HUES64 (cell line): ENCODE data around the gene OR52W1.

ENCODE experiments used
- H3K27ac ChIP-seq: 2 replicates; pipeline ENCODE4 v1.7.0; 2013; ENCODE audit warnings: low read depth, low read length, inconsistent platforms
- H3K27me3 ChIP-seq: 2 replicates; pipeline ENCODE4 v1.6.1; 2013; ENCODE audit warnings: mild to moderate bottlenecking, low read length; ENCODE audit not compliant: insufficient read depth
- H3K36me3 ChIP-seq: 2 replicates; pipeline ENCODE4 v1.6.1; 2013; ENCODE audit warnings: mild to moderate bottlenecking, low read length; ENCODE audit not compliant: insufficient read depth
- H3K4me1 ChIP-seq: 2 replicates; pipeline ENCODE4 v1.6.1; 2013; ENCODE audit warnings: mild to moderate bottlenecking, low read length, moderate library complexity; ENCODE audit not compliant: insufficient read depth
- H3K4me3 ChIP-seq: 2 replicates; pipeline ENCODE4 v1.5.1; 2013; ENCODE audit warnings: mild to moderate bottlenecking, low read length, moderate library complexity
- H3K9ac ChIP-seq: 2 replicates; pipeline ENCODE4 v1.6.1; 2013; ENCODE audit warnings: mild to moderate bottlenecking, low read depth, low read length
- H3K9me3 ChIP-seq: 2 replicates; pipeline ENCODE4 v1.6.1; 2013; ENCODE audit warnings: low read depth, low read length; ENCODE audit not compliant: insufficient read depth
- WGBS: fragments of 150-250, 120-280 bp; methylation state at CpG from one replicate; pipeline ENCODE4 v1.1.7; 2013; ENCODE audit warnings: missing lambda C conversion rate; 5-methylcytosine and 5-hydroxymethylcytosine counted together

Gene OR52W1

DNA sequence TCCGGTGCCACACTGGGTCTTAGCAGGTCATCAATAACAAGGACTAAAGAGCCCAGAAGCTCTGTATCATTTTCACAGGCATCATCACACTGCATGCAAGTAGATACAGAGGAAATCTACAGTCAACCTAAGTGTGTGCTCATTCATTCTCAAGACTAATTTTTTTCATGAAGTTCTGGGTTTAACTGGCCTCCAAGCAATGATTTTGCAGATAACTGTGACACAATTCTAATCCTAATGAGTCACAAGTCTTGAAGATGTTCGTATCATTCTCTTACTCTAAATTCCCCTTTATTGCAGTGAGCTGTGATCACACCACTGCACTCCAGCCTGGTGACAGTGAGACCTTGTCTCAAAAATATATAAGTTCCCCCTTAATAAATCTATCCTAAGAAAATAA lies 2.5 kb downstream of the OR52W1 start:
- no peak overlapping the region for H3K9ac ChIP-seq

GRCh38 chr11:6202041-6202440 lies 3.0 kb downstream of the OR52W1 start:
- no peaks in the 10 kb centered on the region for H3K27me3 ChIP-seq
- H3K36me3 ChIP-seq: no peaks in the 10 kb centered on the region
- no peak overlapping the region for H3K4me3 ChIP-seq
- 98% methylated on average over 1 of the region's 1 CpG for WGBS
- H3K9me3 ChIP-seq: no peaks in the 10 kb centered on the region
- H3K9ac ChIP-seq: no peak overlapping the region
- H3K4me1 ChIP-seq: no peaks in the 10 kb centered on the region
- H3K27ac ChIP-seq: no peak overlapping the region

More for the DNA sequence above, 2.5 kb downstream of the OR52W1 start:
- Histone ChIP-seq H3K27ac (no peak overlapping the region), H3K4me3 (no peak overlapping the region), H3K9me3 (no peaks in the 10 kb centered on the region), H3K27me3 (no peaks in the 10 kb centered on the region), H3K36me3 (no peaks in the 10 kb centered on the region), H3K4me1 (no peaks in the 10 kb centered on the region)
- WGBS: 95% methylated on average over 2 of the region's 2 CpGs

GRCh38 chr11:6203327-6203726 lies 4.3 kb downstream of the OR52W1 start:
- Histone ChIP-seq H3K4me1 (no peaks in the 10 kb centered on the region), H3K4me3 (no peak overlapping the region), H3K27me3 (no peaks in the 10 kb centered on the region), H3K36me3 (no peaks in the 10 kb centered on the region), H3K9me3 (no peaks in the 10 kb centered on the region), H3K27ac (no peak overlapping the region), H3K9ac (no peak overlapping the region)
- 90% methylated on average over 3 of the region's 3 CpGs for WGBS

- H3K27me3 ChIP-seq: no peaks in the 10 kb centered on the region
- WGBS: 92% methylated on average over 1 of the region's 1 CpG
- H3K36me3 ChIP-seq: peaks cover 5% of the 10 kb centered on the region
- no peak overlapping the region for H3K4me3 ChIP-seq
- H3K9ac ChIP-seq: no peak overlapping the region
- no peak overlapping the region for H3K27ac ChIP-seq
- no peaks in the 10 kb centered on the region for H3K4me1 ChIP-seq
- no peaks in the 10 kb centered on the region for H3K9me3 ChIP-seq
These were observed 5.7 kb downstream of the OR52W1 start for GRCh38 chr11:6204706-6205105.

DNA sequence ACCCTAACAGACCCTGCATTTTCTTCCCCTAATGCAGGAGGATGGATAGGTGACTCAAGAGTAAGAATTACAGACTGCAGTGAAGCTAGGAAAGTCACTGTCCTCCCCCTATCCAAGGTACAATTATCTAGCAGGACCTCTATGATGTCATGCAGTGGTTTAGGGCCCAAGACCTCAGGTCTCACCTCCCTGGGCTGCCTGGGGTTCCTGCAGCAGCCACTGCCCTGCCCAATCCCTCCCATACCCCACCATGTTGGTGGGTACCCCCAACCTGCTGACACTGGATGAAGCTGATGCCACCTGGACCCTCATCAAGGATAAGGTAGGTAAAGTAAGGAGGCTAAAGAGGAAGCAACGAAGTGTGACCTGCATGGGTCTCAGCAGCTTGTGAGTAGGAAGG lies 6.3 kb downstream of the OR52W1 start, which contains the start of gene C11orf42:
TSS of gene C11orf42 (plus strand) at position 192 of the 400 bp plus-strand sequence. CDS start at position 251, 59 bp downstream.
- no peaks in the 10 kb centered on the region for H3K4me1 ChIP-seq
- H3K9ac ChIP-seq: no peak within 1 kb of the TSS
- H3K36me3 ChIP-seq: peaks cover 10% of the 10 kb centered on the region
- no peak within 1 kb of the TSS for H3K4me3 ChIP-seq
- 100% methylated on average over 1 of the region's 1 CpG for WGBS
- no peaks in the 10 kb centered on the region for H3K9me3 ChIP-seq
- H3K27ac ChIP-seq: no peak within 1 kb of the TSS
- H3K27me3 ChIP-seq: no peaks in the 10 kb centered on the region

DNA sequence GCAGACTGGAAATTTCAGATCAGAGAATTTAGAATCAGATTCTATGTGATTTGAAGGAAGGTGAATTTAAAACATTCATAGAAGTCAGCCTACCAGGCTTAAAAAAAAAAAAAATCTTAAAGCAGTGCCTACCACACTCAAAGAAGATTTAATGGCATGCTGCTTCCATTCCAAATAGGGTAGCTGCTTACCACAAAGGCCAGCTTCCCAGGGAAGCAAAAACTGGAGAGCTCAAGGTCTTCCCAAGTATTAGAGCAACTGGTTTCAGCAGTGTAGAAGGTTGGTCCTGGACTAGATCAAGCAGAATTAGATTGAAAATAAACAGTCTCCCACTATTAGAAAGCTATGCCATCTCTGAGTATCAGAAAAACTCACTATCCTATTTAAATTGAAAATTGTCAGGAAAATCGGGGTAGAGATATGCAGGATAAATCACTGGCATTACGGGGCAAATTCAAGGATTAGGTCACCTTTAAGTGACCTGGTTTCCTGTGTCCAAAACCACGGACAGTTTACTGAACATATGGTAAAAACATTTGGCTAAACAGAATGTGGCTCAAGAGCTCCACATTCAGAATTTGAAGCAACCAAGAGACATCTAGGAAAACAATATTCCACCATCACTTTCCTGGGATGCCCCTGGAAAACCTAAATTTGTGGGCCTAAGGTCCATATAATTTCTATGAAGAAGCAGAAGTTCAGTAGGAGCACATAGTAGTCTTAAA lies 7.6 kb downstream of the OR52W1 start:
- H3K9me3 ChIP-seq: no peaks in the 10 kb centered on the region
- WGBS: 93% methylated on average over 3 of the region's 3 CpGs
- peaks cover 18% of the 10 kb centered on the region for H3K36me3 ChIP-seq
- no peaks in the 10 kb centered on the region for H3K27me3 ChIP-seq
- H3K27ac ChIP-seq: no peak overlapping the region
- H3K9ac ChIP-seq: no peak overlapping the region
- no peak overlapping the region for H3K4me3 ChIP-seq
- H3K4me1 ChIP-seq: no peaks in the 10 kb centered on the region

DNA sequence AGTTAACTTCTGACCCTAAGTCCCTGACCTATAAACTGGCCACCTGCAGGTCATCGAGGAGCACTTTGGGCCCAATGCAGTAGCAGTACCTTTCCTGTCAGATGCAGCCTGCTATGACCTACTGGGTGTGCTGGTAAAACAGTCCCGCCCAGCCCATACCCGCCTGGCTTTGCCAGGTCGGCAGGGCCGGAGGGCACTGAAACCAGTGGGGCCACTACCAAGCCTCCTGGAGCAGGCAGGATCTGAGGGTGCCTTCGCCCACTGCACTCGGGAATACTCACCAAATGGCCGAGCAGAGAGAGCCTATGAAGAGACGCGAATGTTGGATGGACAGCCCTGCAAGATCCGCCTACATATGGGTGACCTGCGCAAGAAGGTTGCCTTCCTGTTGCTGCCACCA lies 10.8 kb downstream of the OR52W1 start:
- Histone ChIP-seq H3K9ac (no peak overlapping the region), H3K4me1 (no peaks in the 10 kb centered on the region), H3K4me3 (no peak overlapping the region), H3K27ac (no peak overlapping the region), H3K36me3 (peaks cover 48% of the 10 kb centered on the region), H3K27me3 (no peaks in the 10 kb centered on the region), H3K9me3 (no peaks in the 10 kb centered on the region)
- WGBS: 96% methylated on average over 12 of the region's 12 CpGs

DNA sequence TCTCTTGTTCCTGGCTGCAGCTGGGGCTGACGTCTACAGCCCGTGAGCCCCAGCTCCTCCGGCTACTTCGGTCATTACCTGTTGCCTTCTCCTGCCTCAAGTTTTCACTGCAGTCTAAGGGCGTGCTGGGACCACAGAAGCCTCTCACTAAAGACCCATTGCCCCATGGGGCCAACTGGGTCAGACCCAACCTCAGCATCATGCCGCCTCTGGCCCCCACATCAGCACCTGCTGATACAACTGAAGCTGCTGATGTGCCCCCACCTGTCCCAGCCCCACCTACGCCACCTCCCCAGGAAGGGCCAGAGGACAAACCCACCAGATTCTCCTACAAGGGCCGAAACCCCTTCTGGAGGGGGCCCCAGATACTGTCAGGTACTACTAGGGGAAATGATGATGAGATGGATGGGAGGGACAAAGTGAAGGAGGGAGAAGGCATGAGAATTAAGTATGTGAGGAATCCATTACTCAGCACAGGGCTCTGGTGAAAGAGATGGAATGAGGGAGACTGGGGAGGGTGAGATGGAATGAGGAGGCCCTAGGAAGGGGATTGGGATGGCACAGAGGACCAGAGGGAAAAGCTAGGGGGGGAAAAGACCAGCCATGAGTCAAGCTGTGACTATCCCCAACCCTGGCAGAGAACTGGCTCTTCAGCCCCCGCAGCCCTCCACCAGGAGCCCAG lies 11.4 kb downstream of the OR52W1 start:
- Histone ChIP-seq H3K9ac (no peak overlapping the region), H3K27me3 (no peaks in the 10 kb centered on the region), H3K27ac (no peak overlapping the region), H3K4me3 (no peak overlapping the region), H3K9me3 (no peaks in the 10 kb centered on the region), H3K4me1 (no peaks in the 10 kb centered on the region), H3K36me3 (peaks cover 54% of the 10 kb centered on the region)
- 95% methylated on average over 9 of the region's 9 CpGs for WGBS

- Histone ChIP-seq H3K9ac (no peak overlapping the region), H3K27ac (no peak overlapping the region), H3K4me1 (no peaks in the 10 kb centered on the region), H3K27me3 (no peaks in the 10 kb centered on the region), H3K36me3 (peaks cover 87% of the 10 kb centered on the region), H3K9me3 (no peaks in the 10 kb centered on the region), H3K4me3 (no peak overlapping the region)
- 94% methylated on average over 10 of the region's 10 CpGs for WGBS
These were observed 15.5 kb downstream of the OR52W1 start for GRCh38 chr11:6214530-6214929.

- Histone ChIP-seq H3K9ac (no peak overlapping the region), H3K27ac (no peak overlapping the region), H3K27me3 (no peaks in the 10 kb centered on the region), H3K4me3 (no peak overlapping the region), H3K9me3 (no peaks in the 10 kb centered on the region), H3K36me3 (peaks cover 93% of the 10 kb centered on the region), H3K4me1 (no peaks in the 10 kb centered on the region)
- WGBS: 94% methylated on average over 4 of the region's 4 CpGs
These were observed 17.5 kb downstream of the OR52W1 start for GRCh38 chr11:6216501-6216900.

DNA sequence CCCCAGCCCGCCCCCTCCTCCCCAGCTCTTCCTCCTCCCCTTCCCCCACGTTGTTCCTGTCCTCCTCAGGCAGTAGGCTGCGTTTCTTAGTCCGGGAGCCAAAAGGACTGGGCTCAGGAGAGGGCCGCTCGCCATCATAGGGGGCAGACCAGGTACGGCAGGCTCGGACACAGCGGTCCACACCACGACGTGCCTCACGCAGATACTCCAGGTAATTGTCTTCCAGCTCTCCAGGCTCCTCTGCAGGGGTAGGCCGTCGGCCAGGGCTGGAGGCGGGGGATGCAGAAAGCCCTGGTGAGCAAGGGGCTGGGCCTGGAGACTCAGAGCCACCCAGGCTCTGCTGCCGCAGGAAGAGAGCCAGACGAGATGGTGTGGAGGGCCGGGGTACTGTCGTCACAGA lies 18.7 kb downstream of the OR52W1 start:
- H3K4me1 ChIP-seq: no peaks in the 10 kb centered on the region
- H3K9ac ChIP-seq: no peak overlapping the region
- no peaks in the 10 kb centered on the region for H3K27me3 ChIP-seq
- no peak overlapping the region for H3K4me3 ChIP-seq
- 94% methylated on average over 18 of the region's 19 CpGs for WGBS
- H3K9me3 ChIP-seq: no peaks in the 10 kb centered on the region
- H3K36me3 ChIP-seq: peaks cover 94% of the 10 kb centered on the region
- H3K27ac ChIP-seq: no peak overlapping the region
